Liver (tissue), 3 donors: ENCODE results near the gene SMIM13.

Source experiments
- RXRA ChIP-seq, 2 donors: IDR thresholded peaks; 2 replicates each; pipeline ENCODE4 v1.6.1; 2017 to 2018; ENCODE audit warnings: antibody characterized with exemption in 2 of 2, mild to moderate bottlenecking in 1 of 2
- SP1 ChIP-seq: IDR thresholded peaks from 2 replicates; pipeline ENCODE4 v1.6.1; 2018; ENCODE audit warnings: antibody characterized with exemption, mild to moderate bottlenecking
- TF ChIP-seq, protein P1 (sequence below): fragments of 150-350 bp; IDR thresholded peaks from 2 replicates; pipeline ENCODE4 v1.5.1; 2017; ENCODE audit warnings: improper control_type of control experiment, low read depth, low read length; ENCODE audit not compliant: missing input control
- donor health status: healthy.
- donor health status: healthy.

DNA sequence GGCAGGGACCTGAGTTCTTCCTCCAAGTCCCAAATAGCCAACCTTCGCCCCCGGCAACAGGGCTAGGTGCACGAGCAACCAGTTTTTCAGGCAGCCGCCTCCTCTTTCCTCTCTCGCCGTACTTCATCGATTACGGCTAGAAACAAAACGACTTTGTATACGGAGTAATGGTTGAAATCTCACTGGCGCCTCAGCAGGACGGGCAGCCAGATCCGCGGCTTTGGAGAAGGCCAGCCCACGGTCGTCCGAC is 333 bp upstream of the SMIM13 start:
- TF ChIP-seq, protein P1, sequence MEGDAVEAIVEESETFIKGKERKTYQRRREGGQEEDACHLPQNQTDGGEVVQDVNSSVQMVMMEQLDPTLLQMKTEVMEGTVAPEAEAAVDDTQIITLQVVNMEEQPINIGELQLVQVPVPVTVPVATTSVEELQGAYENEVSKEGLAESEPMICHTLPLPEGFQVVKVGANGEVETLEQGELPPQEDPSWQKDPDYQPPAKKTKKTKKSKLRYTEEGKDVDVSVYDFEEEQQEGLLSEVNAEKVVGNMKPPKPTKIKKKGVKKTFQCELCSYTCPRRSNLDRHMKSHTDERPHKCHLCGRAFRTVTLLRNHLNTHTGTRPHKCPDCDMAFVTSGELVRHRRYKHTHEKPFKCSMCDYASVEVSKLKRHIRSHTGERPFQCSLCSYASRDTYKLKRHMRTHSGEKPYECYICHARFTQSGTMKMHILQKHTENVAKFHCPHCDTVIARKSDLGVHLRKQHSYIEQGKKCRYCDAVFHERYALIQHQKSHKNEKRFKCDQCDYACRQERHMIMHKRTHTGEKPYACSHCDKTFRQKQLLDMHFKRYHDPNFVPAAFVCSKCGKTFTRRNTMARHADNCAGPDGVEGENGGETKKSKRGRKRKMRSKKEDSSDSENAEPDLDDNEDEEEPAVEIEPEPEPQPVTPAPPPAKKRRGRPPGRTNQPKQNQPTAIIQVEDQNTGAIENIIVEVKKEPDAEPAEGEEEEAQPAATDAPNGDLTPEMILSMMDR = no peak
- TF ChIP-seq RXRA (IDR thresholded peaks at IDR 0.05) = peak; percentile 35 to 55
- no peak for TF ChIP-seq SP1
